CD14-positive monocyte (primary cell): ENCODE data around the gene ZSCAN16. TPM values are rescaled to one million over a fixed set of nuclear protein-coding genes. Genes with fewer than 3 reads are reported as not detected.

ENCODE experiments used
- DNase-seq, 3 donors: peaks; one replicate each; pipeline ENCODE4 v3.0.0-alpha.2; 2011 to 2022
- H2AFZ ChIP-seq: 2 replicates; pipeline ENCODE4 v1.6.0; 2012; ENCODE audit warnings: mild to moderate bottlenecking, low read depth, low read length, inconsistent platforms; ENCODE audit not compliant: insufficient read depth, poor library complexity, severe bottlenecking
- H3K27ac ChIP-seq, 2 donors: 1 replicate in 1 of 2; 2 replicates in 1 of 2; pipeline ENCODE4 v1.5.1; 2012 to 2013; ENCODE audit warnings: low read length in 2 of 2, control low read depth in 1 of 2, inconsistent platforms in 1 of 2, low read depth in 1 of 2, mild to moderate bottlenecking in 1 of 2
- H3K27me3 ChIP-seq, 2 donors: one replicate each; pipeline versions ENCODE4 v1.6.0 to v1.6.1; 2011 to 2013; ENCODE audit warnings: low read length in 2 of 2; ENCODE audit not compliant: control insufficient read depth in 2 of 2, insufficient read depth in 2 of 2
- H3K36me3 ChIP-seq, 2 donors: replicated peaks in 1 of 2; 1 replicate in 1 of 2; 2 replicates in 1 of 2; pipeline versions ENCODE4 v1.5.1 to v1.6.1; 2012 to 2013; ENCODE audit warnings: low read length in 2 of 2, control low read depth in 1 of 2, inconsistent platforms in 1 of 2, mild to moderate bottlenecking in 1 of 2; ENCODE audit not compliant: insufficient read depth in 2 of 2, control insufficient read depth in 1 of 2
- H3K4me1 ChIP-seq, 2 donors: 1 replicate in 1 of 2; 2 replicates in 1 of 2; pipeline versions ENCODE4 v1.5.1 to v1.6.1; 2012 to 2013; ENCODE audit warnings: low read length in 2 of 2, control low read depth in 1 of 2, inconsistent platforms in 1 of 2, mild to moderate bottlenecking in 1 of 2, moderate library complexity in 1 of 2; ENCODE audit not compliant: insufficient read depth in 2 of 2, control insufficient read depth in 1 of 2
- H3K4me2 ChIP-seq: replicated peaks from 2 replicates; pipeline ENCODE3; 2012; ENCODE audit warnings: low read length, moderate library complexity, mild to moderate bottlenecking; ENCODE audit not compliant: poor library complexity, severe bottlenecking; ENCODE audit errors: extremely low read depth
- H3K4me3 ChIP-seq, 3 experiments: fragments of 200-600 bp in 1 of 3; sonication (generic) in 1 of 3; replicated peaks in 1 of 3; 1 replicate in 2 of 3; 2 replicates in 1 of 3; pipeline ENCODE4 v1.5.1; 2011 to 2013; ENCODE audit warnings: low read length in 3 of 3, mild to moderate bottlenecking in 3 of 3, control low read depth in 2 of 3, low read depth in 2 of 3, inconsistent platforms in 1 of 3, moderate library complexity in 1 of 3
- H3K79me2 ChIP-seq: 2 replicates; pipeline ENCODE4 v1.6.0; 2012; ENCODE audit warnings: mild to moderate bottlenecking, control low read depth, inconsistent platforms, low read length, moderate library complexity; ENCODE audit not compliant: insufficient read depth
- H3K9ac ChIP-seq: 2 replicates; pipeline ENCODE4 v1.6.0; 2017; ENCODE audit warnings: low read length, mild to moderate bottlenecking; ENCODE audit not compliant: insufficient read depth, poor library complexity, severe bottlenecking
- H3K9me3 ChIP-seq, 2 donors: replicated peaks in 1 of 2; 1 replicate in 1 of 2; 2 replicates in 1 of 2; pipeline versions ENCODE4 v1.5.1 to v1.6.1; 2012 to 2013; ENCODE audit warnings: low read length in 2 of 2, control low read depth in 1 of 2; ENCODE audit not compliant: control insufficient read depth in 1 of 2, insufficient read depth in 1 of 2
- H4K20me1 ChIP-seq: 2 replicates; pipeline ENCODE4 v1.6.0; 2012; ENCODE audit warnings: mild to moderate bottlenecking, low read length, control low read depth, moderate library complexity; ENCODE audit not compliant: insufficient read depth
- H3K27ac Mint-ChIP-seq, 7 donors: one replicate each; pipeline ENCODE4 v1.8.0; 2020; ENCODE audit warnings: mild to moderate bottlenecking in 7 of 7, mixed read lengths in 7 of 7, moderate library complexity in 6 of 7, inconsistent platforms in 2 of 7
- H3K27me3 Mint-ChIP-seq, 3 donors: one replicate each; pipeline ENCODE4 v1.8.0; 2021 to 2022; ENCODE audit warnings: low read depth in 3 of 3, mild to moderate bottlenecking in 3 of 3, mixed read lengths in 3 of 3, moderate library complexity in 3 of 3, inconsistent platforms in 1 of 3
- H3K36me3 Mint-ChIP-seq, 2 donors: one replicate each; pipeline ENCODE4 v1.8.0; 2020; ENCODE audit warnings: mixed read lengths in 2 of 2, inconsistent platforms in 1 of 2, mild to moderate bottlenecking in 1 of 2
- H3K4me1 Mint-ChIP-seq: one replicate; pipeline ENCODE4 v1.8.0; 2020; ENCODE audit warnings: mild to moderate bottlenecking, mixed read lengths
- H3K4me3 Mint-ChIP-seq, 2 donors: one replicate each; pipeline ENCODE4 v1.8.0; 2020; ENCODE audit warnings: mild to moderate bottlenecking in 2 of 2, mixed read lengths in 2 of 2, moderate library complexity in 1 of 2
- H3K9me3 Mint-ChIP-seq, 7 donors: one replicate each; pipeline ENCODE4 v1.8.0; 2020 to 2022; ENCODE audit warnings: mixed read lengths in 7 of 7, mild to moderate bottlenecking in 6 of 7, moderate library complexity in 6 of 7, inconsistent platforms in 2 of 7
- CTCF ChIP-seq: fragments of 200-600 bp; IDR thresholded peaks from one replicate; pipeline ENCODE4 v1.8.0; 2022; ENCODE audit warnings: antibody characterized with exemption, mild to moderate bottlenecking
- WGBS: methylation state at CpG from one replicate; pipeline ENCODE4 v1.1.5; 2013; ENCODE audit warnings: missing lambda C conversion rate; ENCODE audit not compliant: insufficient coverage; 5-methylcytosine and 5-hydroxymethylcytosine counted together
- intact Hi-C, 2 donors: fragments of 100-400 bp; cut with micrococcal nuclease; formaldehyde crosslinking; loops; one replicate each; pipeline versions ENCODE4 v1.15.0 to v1.15.1; 2023
- polyA plus RNA-seq, 3 donors: library from polyadenylated mRNA; depleted of rRNA in 1 of 3; unstranded in 2 of 3; stranded (reverse) in 1 of 3; fragments of 300-500 nt in 2 of 3; fragments of >200 nt in 1 of 3; fragmentation: Illumina TruSeq in 2 of 3; gene quantifications; 1 replicate in 2 of 3; 2 replicates in 1 of 3; pipeline ENCODE4 v1.2.3, GENCODE V29; 2012 to 2021

The ZSCAN16 gene
- polyA plus RNA-seq, 3 donors = 3.5 to 5.9 (median 4.0) TPM

- Mint-ChIP-seq H3K27me3 (peaks cover 0 to 2% (median 0%) of the 10 kb centered on the region in 3 donors), H3K4me3 (no peak overlapping the region), H3K4me1 (peaks cover 2% of the 10 kb centered on the region), H3K36me3 (peaks cover 82 to 92% of the 10 kb centered on the region in 2 donors), H3K9me3 (peaks cover 0 to 8% (median 6%) of the 10 kb centered on the region in 7 donors), H3K27ac (no peak overlapping the region)
- Histone ChIP-seq H3K9ac (no peak overlapping the region), H3K4me3 (no peak overlapping the region), H3K27ac (no peak overlapping the region), H2AFZ (no peak overlapping the region), H3K79me2 (no peaks in the 10 kb centered on the region), H3K9me3 (peaks cover 0 to 9% of the 10 kb centered on the region in 2 donors), H4K20me1 (no peaks in the 10 kb centered on the region), H3K4me1 (no peaks in the 10 kb centered on the region), H3K27me3 (no peaks in the 10 kb centered on the region), H3K4me2 (no peak overlapping the region), H3K36me3 (peaks cover 69 to 100% of the 10 kb centered on the region in 2 donors)
- DNase-seq = no peak
- 91% methylated on average over 1 of the region's 2 CpGs for WGBS
- TF ChIP-seq CTCF = no peak
- intact Hi-C loops = no loop called here
These were observed 28.1 kb downstream of the ZSCAN16 start for GRCh38 chr6:28152531-28152930.

- no peaks in the 10 kb centered on the region for H3K79me2 ChIP-seq
- peaks cover 0 to 1% (median 0%) of the 10 kb centered on the region in 3 donors for H3K27me3 Mint-ChIP-seq
- no peak overlapping the region for H2AFZ ChIP-seq
- H3K4me3 Mint-ChIP-seq = no peak overlapping the region
- no CpG with 5 or more reads among the region's 1 CpG for WGBS
- H3K9me3 Mint-ChIP-seq = peaks cover 0 to 8% (median 6%) of the 10 kb centered on the region in 7 donors
- H3K36me3 ChIP-seq = peaks cover 65 to 91% of the 10 kb centered on the region in 2 donors
- H4K20me1 ChIP-seq = no peaks in the 10 kb centered on the region
- H3K9ac ChIP-seq = no peak overlapping the region
- no peak for TF ChIP-seq CTCF
- DNase-seq = no peak
- no peaks in the 10 kb centered on the region for H3K4me1 ChIP-seq
- H3K27ac Mint-ChIP-seq = no peak overlapping the region
- H3K9me3 ChIP-seq = peaks cover 0 to 9% of the 10 kb centered on the region in 2 donors
- H3K27me3 ChIP-seq = no peaks in the 10 kb centered on the region
- H3K4me1 Mint-ChIP-seq = no peaks in the 10 kb centered on the region
- intact Hi-C loops = no loop called here
- H3K4me3 ChIP-seq = no peak overlapping the region
- peaks cover 79 to 91% of the 10 kb centered on the region in 2 donors for H3K36me3 Mint-ChIP-seq
- no peak overlapping the region for H3K27ac ChIP-seq
- H3K4me2 ChIP-seq = no peak overlapping the region
These were observed 29.1 kb downstream of the ZSCAN16 start for GRCh38 chr6:28153546-28153945.
